ENCODE measurements around the gene TFDP2.

GRCh38 chr3:141929341-141929995 is 219.9 kb downstream of the TFDP2 start:
- TF ChIP-seq CTCF (IDR thresholded peaks at IDR 0.05; ENCODE audit: low read depth, low read length) (no peak), EZH2phosphoT487 (IDR thresholded peaks at IDR 0.05; ENCODE audit: low read depth) (no peak)

Data from OCI-LY3 (cell line).